HepG2 (cell line): ENCODE measurements around the gene WDFY1. TPM values are rescaled to one million over a fixed set of nuclear protein-coding genes. Genes with fewer than 3 reads are reported as not detected.

Source experiments
- ARID3A ChIP-seq: IDR thresholded peaks from 2 replicates; pipeline ENCODE4 v1.6.1; 2012; ENCODE audit warnings: low read depth, low read length, improper control_type of control experiment
- HNF1B ChIP-seq: sonication (generic); formaldehyde crosslinking; IDR thresholded peaks from 2 replicates; pipeline ENCODE4 v1.5.1; 2020; ENCODE audit warnings: mild to moderate bottlenecking, moderate library complexity, missing genetic modification reagents
- HNF4G ChIP-seq, 2 experiments: sonication (generic) in 1 of 2; formaldehyde crosslinking in 1 of 2; IDR thresholded peaks; 2 replicates each; pipeline versions ENCODE4 v1.4.0 to v1.6.1; 2011 to 2020; ENCODE audit warnings: borderline replicate concordance in 2 of 2, low read depth in 2 of 2, mild to moderate bottlenecking in 2 of 2, low read length in 1 of 2, missing genetic modification reagents in 1 of 2, moderate library complexity in 1 of 2
- KLF13 ChIP-seq: sonication (generic); formaldehyde crosslinking; IDR thresholded peaks from 2 replicates; pipeline ENCODE4 v1.4.0; 2020; ENCODE audit warnings: mild to moderate bottlenecking, missing genetic modification reagents
- MXI1 ChIP-seq: IDR thresholded peaks from 3 replicates; pipeline ENCODE4 v1.6.1; 2012; ENCODE audit warnings: low read depth, low read length, inconsistent platforms, borderline replicate concordance
- PCBP2 ChIP-seq: fragments of 200-400 bp; formaldehyde crosslinking; optimal IDR thresholded peaks from 2 replicates; pipeline ENCODE3; 2018; ENCODE audit warnings: low read length, low read depth; ENCODE audit not compliant: poor library complexity, severe bottlenecking
- PHB2 ChIP-seq: fragments of 450-650 bp; IDR thresholded peaks from 2 replicates; pipeline ENCODE4 v1.6.1; 2018; ENCODE audit not compliant: partially characterized antibody
- POGK ChIP-seq: sonication (generic); formaldehyde crosslinking; conservative IDR thresholded peaks from 2 replicates; pipeline ENCODE4 v1.8.0; 2022; ENCODE audit warnings: mild to moderate bottlenecking, moderate library complexity, missing genetic modification reagents
- RAD21 ChIP-seq: fragments of 450-650 bp; formaldehyde crosslinking; IDR thresholded peaks from 2 replicates; pipeline ENCODE4 v1.5.0; 2020; ENCODE audit warnings: mild to moderate bottlenecking
- SKIL ChIP-seq: sonication (generic); formaldehyde crosslinking; IDR thresholded peaks from 2 replicates; pipeline ENCODE4 v1.8.0; 2022; ENCODE audit warnings: missing genetic modification reagents, mild to moderate bottlenecking, moderate library complexity, borderline replicate concordance
- THAP11 ChIP-seq: IDR thresholded peaks from 2 replicates; pipeline ENCODE4 v1.6.1; 2016; ENCODE audit warnings: missing biosample characterization, missing genetic modification reagents
- ZNF280D ChIP-seq: sonication (generic); formaldehyde crosslinking; IDR thresholded peaks from 2 replicates; pipeline ENCODE4 v1.5.1; 2020; ENCODE audit warnings: mild to moderate bottlenecking, missing genetic modification reagents
- ZNF446 ChIP-seq: sonication (generic); formaldehyde crosslinking; IDR thresholded peaks from 2 replicates; pipeline ENCODE4 v1.5.0; 2020; ENCODE audit warnings: mild to moderate bottlenecking, missing genetic modification reagents
- ZNF556 ChIP-seq: sonication (generic); formaldehyde crosslinking; IDR thresholded peaks from 2 replicates; pipeline ENCODE4 v1.4.0; 2020; ENCODE audit warnings: mild to moderate bottlenecking, missing genetic modification reagents, borderline replicate concordance
- ZNF746 ChIP-seq: sonication (generic); formaldehyde crosslinking; IDR thresholded peaks from 2 replicates; pipeline ENCODE4 v1.8.0; 2022; ENCODE audit warnings: mild to moderate bottlenecking, missing genetic modification reagents
- ZNF891 ChIP-seq: sonication (generic); formaldehyde crosslinking; IDR thresholded peaks from 2 replicates; pipeline ENCODE4 v1.5.0; 2020; ENCODE audit warnings: mild to moderate bottlenecking, missing genetic modification reagents
- polyA plus RNA-seq, 8 experiments: library from polyadenylated mRNA; depleted of rRNA in 3 of 8; stranded (reverse) in 7 of 8; unstranded in 1 of 8; fragments of >200 nt; fragmentation: Illumina TruSeq in 4 of 8; extraction: Trizol in 4 of 8; gene quantifications; 2 replicates each; pipeline versions ENCODE4 v1.2.1 to v1.2.3, GENCODE V29; 2011 to 2016; ENCODE audit warnings: low read depth in 4 of 8, missing spikeins in 1 of 8, mixed read lengths in 1 of 8; ENCODE audit not compliant: insufficient read depth in 1 of 8
- total RNA-seq, 5 experiments: library from RNA; depleted of rRNA; stranded (reverse); fragments of >200 nt; fragmentation: Illumina TruSeq; extraction: Trizol; gene quantifications; 2 replicates each; pipeline ENCODE4 v1.2.3, GENCODE V29; 2016; ENCODE audit warnings: low read depth in 1 of 5

WDFY1 gene
- total and polyA plus RNA-seq, 2 of the 13 experiments (the other 11 are each of a cell fraction or from before 2014, with no cell fraction given), result 77.0 to 78.4 TPM

GRCh38 chr2:223860809-223861738 lies 84.1 kb downstream of the WDFY1 start (continued):
- TF ChIP-seq HNF1B (CRISPR knock-in tag) (0 out of 2 replicates have a peak, but pooled peaks have one; percentile 17), HNF4G (IDR thresholded peaks at IDR 0.05; ENCODE audit: borderline replicate concordance, low read depth, low read length) (peak; percentile 91), HNF4G (CRISPR knock-in tag; IDR thresholded peaks at IDR 0.05; ENCODE audit: borderline replicate concordance, low read depth) (peak; percentile 78; the same call in 1 of the 2 replicates), SKIL (CRISPR knock-in tag) (no peak), PHB2 (no peak), ZNF280D (CRISPR knock-in tag) (no peak), POGK (0 out of 2 replicates have a peak, but pooled peaks have one; percentile 36), ARID3A (peak; percentile 96), RAD21 (no peak), MXI1 (0 out of 3 replicates have a peak, but pooled peaks have one; percentile 12), THAP11 (CRISPR knock-in tag) (peak; percentile 54), ZNF891 (CRISPR knock-in tag) (no peak), KLF13 (CRISPR knock-in tag) (0 out of 2 replicates have a peak, but pooled peaks have one; percentile 71), PCBP2 (no peak), ZNF556 (CRISPR knock-in tag) (peak; percentile 42; the same call in 1 of the 2 replicates), ZNF746 (CRISPR knock-in tag) (no peak), ZNF446 (CRISPR knock-in tag) (no peak)
